Measurements from ENCODE around the gene CCDC182.

The CCDC182 gene

DNA sequence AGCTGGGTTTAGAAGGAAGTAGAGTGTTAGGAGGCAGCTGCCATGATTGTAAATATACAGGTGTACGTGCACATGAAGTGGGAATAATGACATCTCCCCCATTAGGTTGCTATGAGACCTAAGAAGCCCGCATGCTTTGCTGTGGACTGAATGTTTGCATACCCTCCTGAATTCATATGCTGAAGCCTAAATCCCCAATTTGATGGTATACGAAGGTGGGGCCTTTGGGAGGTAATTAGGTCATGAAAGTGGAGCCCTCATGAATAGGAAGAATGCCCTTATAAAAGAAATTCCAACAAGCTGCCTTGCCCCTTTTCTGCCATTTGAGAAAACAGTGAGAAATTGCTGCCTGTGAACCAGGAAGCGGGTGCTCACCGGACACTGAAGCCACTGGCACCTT lies 44.0 kb downstream of the CCDC182 start:
- DNase-seq (ENCODE audit: low read depth in 2 of 2, low spot score in 1 of 2), result no peak

- no peak for DNase-seq (ENCODE audit: low read depth in 2 of 2, low spot score in 1 of 2)
Observed at GRCh38 chr17:57699751-57700219, 45.3 kb downstream of the CCDC182 start.

DNA sequence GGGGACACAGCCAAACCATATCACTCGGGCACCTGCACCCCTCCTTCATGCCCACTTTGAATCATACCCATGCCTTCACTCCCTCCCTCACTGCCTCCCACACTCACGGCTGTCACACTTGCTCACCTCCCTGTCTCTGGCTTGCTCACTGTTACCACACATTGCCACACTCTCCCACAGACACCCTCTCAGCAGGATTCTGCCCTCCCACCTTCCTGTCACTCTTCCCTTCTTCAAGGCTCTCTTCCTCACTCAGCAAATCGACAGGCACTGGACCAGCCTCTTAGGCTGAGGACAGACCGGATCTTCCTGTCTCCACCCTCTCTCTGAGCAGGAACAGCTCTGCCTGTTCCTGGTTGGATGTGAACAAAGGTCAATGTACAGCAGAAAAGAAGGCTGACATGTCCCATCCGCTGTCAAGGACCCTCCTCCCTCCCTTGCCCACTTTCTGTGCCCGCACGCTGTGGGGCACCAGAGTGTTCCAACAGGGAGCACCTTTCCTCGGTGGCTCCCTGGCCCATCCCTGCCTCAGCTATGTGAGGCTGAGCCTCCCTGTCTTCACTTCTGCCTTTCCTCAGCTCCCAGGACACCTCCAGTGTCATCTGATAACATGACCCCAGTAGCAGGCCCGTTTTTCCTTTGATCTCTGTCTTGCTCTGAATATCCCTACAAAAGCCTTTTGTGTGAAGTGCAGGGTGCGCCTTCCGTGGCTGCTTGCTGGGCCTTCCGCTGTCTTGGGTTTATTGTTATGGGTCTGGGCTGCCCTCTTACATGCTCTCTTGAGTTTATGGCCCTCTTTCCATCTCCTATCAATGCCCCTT lies 47.0 kb downstream of the CCDC182 start:
- peak in 1 of 2 donors; percentile 34 for DNase-seq (ENCODE audit: low read depth in 2 of 2, low spot score in 1 of 2)

DNA sequence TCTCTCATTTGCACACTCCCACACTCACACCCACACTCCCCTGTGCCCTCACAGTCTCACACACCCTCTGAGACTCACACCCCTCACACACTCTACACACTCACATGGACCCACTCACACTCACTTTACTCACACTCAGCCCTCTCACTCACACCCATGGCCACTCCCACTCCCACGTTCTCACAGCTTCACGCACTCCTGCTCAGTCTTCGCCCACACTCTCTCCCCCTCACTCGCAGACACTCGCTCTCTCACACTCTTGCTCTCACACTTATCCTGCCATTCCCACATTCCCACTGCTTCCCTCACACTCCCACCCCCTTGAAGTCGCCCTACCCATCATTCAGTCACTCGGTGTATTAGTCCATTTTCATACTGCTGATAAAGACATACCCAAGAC lies 47.9 kb downstream of the CCDC182 start:
- no peak for DNase-seq (ENCODE audit: low read depth in 2 of 2, low spot score in 1 of 2)

- DNase-seq (ENCODE audit: low read depth in 2 of 2, low spot score in 1 of 2), result no peak
Observed at GRCh38 chr17:57696050-57696449, 49.0 kb downstream of the CCDC182 start.
